Right cardiac atrium (tissue), 5 donors: ENCODE results near the gene RASGEF1C. TPM values are rescaled to one million over a fixed set of nuclear protein-coding genes. Genes with fewer than 3 reads are reported as not detected.

Experiments used
- ATAC-seq, 2 donors: fragments of 200-7000 bp; cut with Tn5 transposase; one replicate each; pipeline versions ENCODE4 v1.8.0 to v1.9.1; 2020; ENCODE audit warnings: moderate library complexity in 2 of 2, mild to moderate bottlenecking in 1 of 2
- DNase-seq, 3 donors: peaks; one replicate each; pipeline ENCODE4 v3.0.0-alpha.2; 2020
- H3K27ac ChIP-seq: one replicate; pipeline ENCODE4 v1.5.1; 2013; ENCODE audit warnings: mild to moderate bottlenecking, low read length, control low read depth, moderate library complexity
- H3K27me3 ChIP-seq: one replicate; pipeline ENCODE4 v1.6.1; 2013; ENCODE audit not compliant: control insufficient read depth, insufficient read depth
- H3K4me1 ChIP-seq: one replicate; pipeline ENCODE4 v1.6.1; 2013; ENCODE audit warnings: low read length; ENCODE audit not compliant: control insufficient read depth, insufficient read depth
- H3K4me3 ChIP-seq: one replicate; pipeline ENCODE4 v1.5.1; 2013; ENCODE audit warnings: low read length, control low read depth
- H3K9me3 ChIP-seq: one replicate; pipeline ENCODE4 v1.6.1; 2013; ENCODE audit warnings: low read length; ENCODE audit not compliant: control insufficient read depth
- WGBS: extraction: QIAGEN DNeasy Blood & Tissue Kit; methylation state at CpG from one replicate; pipeline ENCODE4 v1.1.7; 2013; 5-methylcytosine and 5-hydroxymethylcytosine counted together
- intact Hi-C, 4 donors: fragments of 100-400 bp; cut with DNase I; formaldehyde crosslinking; loops; one replicate each; pipeline versions ENCODE4 v1.11.0 to v1.14.0; 2022 to 2023
- polyA plus RNA-seq: library from polyadenylated mRNA; stranded (reverse); fragments of 200-250 nt; gene quantifications from one replicate; pipeline ENCODE4 v1.2.3, GENCODE V29; 2013
- total RNA-seq, 4 donors: library from RNA; stranded (reverse); fragmentation: NEBNext Ultra II Directional; extraction: Animal tissue kit (Norgen Biotek cat#: 25700); gene quantifications; one replicate each; pipeline ENCODE4 v1.2.1, GENCODE V29; 2021
- donor health status: healthy with polysubstance abuse.
- donor health status: DM: no; HTN: yes; CAD: no.
- donor health status: DM: no; HTN: no; CAD: no.
- donor health status: DM: no; HTN: yes; CAD: no; lungs with severe emphysema.
- donor health status: DM: yes; HTN: yes; CAD: no.

The RASGEF1C gene
- total and polyA plus RNA-seq, 5 donors = 0.39 to 0.82 (median 0.54) TPM

DNA sequence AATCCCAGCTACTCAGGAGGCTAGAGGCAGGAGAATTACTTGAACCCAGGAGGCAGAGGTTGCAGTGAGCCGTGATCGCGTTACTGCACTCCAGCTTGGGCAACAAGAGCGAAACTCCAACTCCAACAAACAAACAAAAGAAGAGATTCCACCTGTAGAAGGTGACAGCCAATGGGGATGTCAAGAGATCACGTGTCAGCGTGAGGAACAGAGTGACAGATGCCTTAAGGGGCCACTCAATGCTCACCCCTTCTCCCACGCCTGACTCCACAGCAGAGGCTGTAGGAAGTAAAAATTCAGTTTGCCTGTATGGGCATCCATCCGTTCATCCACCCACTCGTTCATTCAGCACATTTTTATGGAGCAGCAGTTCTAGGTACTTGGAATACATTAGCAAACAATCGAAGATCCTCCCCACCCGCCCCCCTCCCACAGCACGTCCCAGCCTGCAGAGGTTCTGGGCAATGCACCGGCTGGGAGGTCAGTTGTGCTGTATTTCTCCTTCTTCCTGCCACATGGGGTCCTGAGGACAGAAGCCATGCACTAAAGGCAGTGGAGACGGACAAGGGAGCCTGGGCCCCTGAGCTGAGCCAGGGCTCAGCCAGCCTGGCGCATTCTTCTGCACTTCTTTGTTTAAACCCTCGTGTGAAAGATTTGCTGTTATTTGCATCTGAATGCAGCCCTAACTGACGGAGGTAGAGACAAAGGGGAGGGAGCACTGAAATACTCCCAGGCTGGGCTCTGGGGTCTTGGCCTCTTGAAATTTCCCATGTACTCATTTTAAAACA, 126.2 kb downstream of the RASGEF1C start:
- Histone ChIP-seq H3K27me3 (no peaks in the 10 kb centered on the region), H3K9me3 (no peaks in the 10 kb centered on the region), H3K4me1 (no peaks in the 10 kb centered on the region), H3K27ac (no peak overlapping the region), H3K4me3 (no peak overlapping the region)
- DNase-seq (no peak), ATAC-seq (no peak)
- intact Hi-C loops = loop anchor here in 1 of 4 donors (10.0 kb wide), 1 partner anchor 98 kb away; no protein-coding TSS in a partner anchor
- 68% methylated on average over 17 of the region's 17 CpGs for WGBS

DNA sequence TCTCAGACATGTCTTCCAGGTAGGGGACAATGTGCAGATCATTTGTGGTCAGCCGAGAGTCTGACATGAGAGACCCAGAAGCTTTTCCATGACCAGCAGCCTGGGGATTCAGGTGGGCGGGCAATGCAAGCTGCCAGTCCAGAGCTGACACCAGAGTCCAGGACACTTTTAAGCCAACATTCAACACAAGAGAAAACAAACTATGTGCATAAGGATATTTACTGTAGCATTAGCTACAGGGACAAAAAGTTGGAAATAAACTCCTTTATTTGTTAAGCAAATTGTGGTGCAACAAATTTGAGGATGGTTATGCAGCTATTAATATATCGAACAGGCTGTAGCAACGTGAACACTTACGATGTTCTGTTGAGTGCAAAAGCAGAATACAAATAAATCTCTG, 127.5 kb downstream of the RASGEF1C start:
- Histone ChIP-seq H3K27ac (no peak overlapping the region), H3K27me3 (no peaks in the 10 kb centered on the region), H3K4me1 (no peaks in the 10 kb centered on the region), H3K9me3 (no peaks in the 10 kb centered on the region), H3K4me3 (no peak overlapping the region)
- ATAC-seq = no peak
- intact Hi-C loops = loop anchor here in 1 of 4 donors (10.0 kb wide), 1 partner anchor 97 kb away; no protein-coding TSS in a partner anchor
- 88% methylated on average over 5 of the region's 5 CpGs for WGBS
- DNase-seq = no peak

DNA sequence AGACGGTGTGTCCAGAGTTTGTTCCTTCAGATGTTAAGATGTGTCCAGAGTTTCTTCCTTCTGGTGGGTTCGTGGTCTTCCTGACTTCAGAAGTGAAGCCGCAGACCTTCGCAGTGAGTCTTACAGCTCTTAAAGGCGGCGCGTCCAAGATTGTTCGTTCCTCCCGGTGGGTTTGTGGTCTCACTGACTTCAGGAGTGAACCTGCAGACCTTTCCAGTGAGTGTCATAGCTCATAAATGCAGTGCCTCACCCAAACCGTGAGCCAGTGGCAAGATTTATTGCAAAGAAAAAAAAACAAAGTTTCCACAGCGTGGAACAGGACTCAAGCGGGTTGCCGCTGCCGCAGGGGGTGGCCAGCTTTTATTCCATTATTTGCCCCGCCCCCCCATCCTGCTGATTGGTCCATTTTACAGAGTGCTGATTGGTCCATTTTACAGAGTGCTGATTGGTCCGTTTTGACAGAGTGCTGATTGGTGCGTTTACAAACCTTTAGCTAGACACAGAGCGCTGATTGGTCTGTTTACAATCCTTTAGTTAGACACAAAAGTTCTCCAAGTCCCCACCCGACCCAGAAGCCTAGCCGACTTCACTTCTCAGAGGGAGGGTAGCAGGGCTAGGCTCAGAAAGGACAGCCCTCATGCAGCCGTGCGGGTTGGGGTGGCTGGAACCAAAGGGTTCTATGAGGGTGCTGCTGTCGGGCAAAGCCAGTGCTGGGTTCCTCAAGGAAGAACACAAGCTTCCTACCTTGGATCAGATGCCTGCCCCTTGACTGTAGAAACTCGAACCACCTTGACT, 128.3 kb downstream of the RASGEF1C start:
- Histone ChIP-seq H3K4me3 (no peak overlapping the region), H3K4me1 (no peaks in the 10 kb centered on the region), H3K27me3 (no peaks in the 10 kb centered on the region), H3K9me3 (no peaks in the 10 kb centered on the region), H3K27ac (no peak overlapping the region)
- intact Hi-C loops = loop anchor here in 1 of 4 donors (10.0 kb wide), 1 partner anchor 96 kb away; no protein-coding TSS in a partner anchor
- ATAC-seq (no peak), DNase-seq (no peak)
- WGBS = 85% methylated on average over 24 of the region's 24 CpGs

DNA sequence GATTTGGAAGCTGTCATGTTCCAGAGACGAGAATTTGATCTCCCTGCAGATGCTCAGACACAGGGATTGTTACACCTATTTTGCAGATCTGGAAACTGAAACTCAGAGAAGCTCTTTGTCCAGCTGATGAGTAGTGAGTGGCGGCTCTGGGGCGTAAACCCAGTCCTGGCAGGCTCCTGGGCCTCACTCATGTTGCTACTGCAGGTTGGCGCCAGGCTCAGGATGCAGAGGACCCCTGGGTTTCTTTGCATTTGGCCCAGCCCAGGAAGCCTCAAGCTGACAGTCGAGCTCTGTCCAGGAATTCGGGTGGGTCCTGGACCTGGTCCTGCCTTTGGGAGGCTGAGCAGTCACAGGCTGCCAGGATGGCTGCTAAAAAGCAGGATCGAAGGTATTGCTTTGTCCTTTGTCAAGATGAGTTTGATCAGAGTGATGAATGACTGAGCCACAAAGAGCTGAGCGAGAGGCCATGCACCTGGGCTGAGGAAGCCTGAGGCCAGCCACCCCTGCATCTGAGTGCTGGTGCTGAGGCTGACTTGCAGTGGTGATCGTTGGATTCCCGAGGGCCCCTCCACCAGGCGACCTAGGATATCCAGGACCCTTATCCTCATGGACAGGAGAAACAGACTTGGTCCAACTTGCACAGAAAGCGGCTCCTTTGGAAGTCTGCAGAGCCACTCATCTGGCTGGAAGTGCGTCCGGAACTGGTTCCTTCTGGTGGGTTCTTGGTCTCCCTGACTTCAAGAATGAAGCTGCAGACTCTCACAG, 129.1 kb downstream of the RASGEF1C start:
- 74% methylated on average over 14 of the region's 14 CpGs for WGBS

DNA sequence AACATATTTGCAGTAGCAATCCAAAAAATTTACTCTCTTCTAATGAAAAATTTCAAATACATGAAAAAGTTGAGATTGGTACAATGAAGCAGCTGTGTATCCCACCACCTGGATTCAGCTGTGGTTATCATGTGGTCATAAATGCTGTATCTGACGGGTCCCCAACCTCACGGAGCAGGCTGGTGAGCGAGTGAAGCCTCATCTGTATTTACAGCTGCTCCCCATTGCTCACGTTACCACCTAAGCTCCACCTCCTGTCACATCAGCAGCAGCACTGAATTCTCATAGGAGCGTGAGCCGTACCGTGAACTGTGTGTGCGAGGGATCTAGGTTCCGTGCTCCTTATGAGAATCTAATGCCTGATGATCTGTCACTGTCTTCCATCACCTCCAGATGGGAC, 130.7 kb downstream of the RASGEF1C start:
- intact Hi-C loops = loop anchor here in 1 of 4 donors (10.0 kb wide), 1 partner anchor 94 kb away; no protein-coding TSS in a partner anchor
- WGBS = 81% methylated on average over 9 of the region's 9 CpGs
- Histone ChIP-seq H3K4me1 (no peaks in the 10 kb centered on the region), H3K4me3 (no peak overlapping the region), H3K9me3 (no peaks in the 10 kb centered on the region), H3K27ac (no peak overlapping the region), H3K27me3 (no peaks in the 10 kb centered on the region)
- DNase-seq = no peak
- ATAC-seq = no peak

More for the DNA sequence above, 129.1 kb downstream of the RASGEF1C start:
- no peak for DNase-seq
- intact Hi-C loops = loop anchor here in 2 of 4 donors (10.0 kb wide), 1 partner anchor 95 kb away; no protein-coding TSS in a partner anchor
- Histone ChIP-seq H3K4me1 (no peaks in the 10 kb centered on the region), H3K9me3 (no peaks in the 10 kb centered on the region), H3K4me3 (no peak overlapping the region), H3K27ac (no peak overlapping the region), H3K27me3 (no peaks in the 10 kb centered on the region)
- no peak for ATAC-seq

DNA sequence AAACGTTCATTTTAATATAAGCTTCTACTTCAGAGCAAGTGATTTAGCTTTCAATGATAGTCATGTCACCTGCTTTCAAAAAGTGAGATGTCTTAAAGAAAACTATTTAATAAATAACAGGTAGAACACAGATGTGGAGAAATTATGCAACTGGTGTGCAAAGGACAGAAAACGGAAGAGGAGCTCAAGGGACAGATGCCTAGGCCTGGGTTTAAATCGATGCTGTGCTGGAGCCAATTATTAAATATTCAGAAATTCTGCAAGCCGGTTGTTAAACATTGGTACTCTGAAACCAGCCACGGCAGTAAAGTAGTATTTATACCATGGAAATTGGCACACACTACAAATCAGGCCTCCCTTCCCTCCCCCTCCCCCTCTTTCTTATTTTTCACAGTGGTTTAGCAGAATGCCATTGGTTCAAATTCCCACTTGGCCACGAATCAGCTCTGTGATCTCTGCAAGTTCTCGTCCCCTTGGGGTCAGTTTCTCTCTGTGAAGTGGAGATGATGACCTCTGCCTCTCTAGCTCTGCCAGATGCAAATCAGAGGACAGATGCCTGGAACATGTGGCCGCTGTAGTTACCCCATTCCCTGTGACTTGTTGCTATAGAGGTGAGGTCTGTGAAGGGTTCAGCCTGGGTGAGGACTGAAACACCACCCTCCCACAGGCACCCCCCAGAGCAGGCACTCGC, 131.3 kb downstream of the RASGEF1C start:
- H3K27ac ChIP-seq = no peak overlapping the region
- WGBS = 83% methylated on average over 9 of the region's 9 CpGs
- ATAC-seq (no peak), DNase-seq (no peak)
- H3K4me1 ChIP-seq = no peaks in the 10 kb centered on the region
- no peak overlapping the region for H3K4me3 ChIP-seq
- intact Hi-C loops = loop anchor here in 1 of 4 donors (10.0 kb wide), 1 partner anchor 93 kb away; no protein-coding TSS in a partner anchor
- no peaks in the 10 kb centered on the region for H3K27me3 ChIP-seq
- no peaks in the 10 kb centered on the region for H3K9me3 ChIP-seq

DNA sequence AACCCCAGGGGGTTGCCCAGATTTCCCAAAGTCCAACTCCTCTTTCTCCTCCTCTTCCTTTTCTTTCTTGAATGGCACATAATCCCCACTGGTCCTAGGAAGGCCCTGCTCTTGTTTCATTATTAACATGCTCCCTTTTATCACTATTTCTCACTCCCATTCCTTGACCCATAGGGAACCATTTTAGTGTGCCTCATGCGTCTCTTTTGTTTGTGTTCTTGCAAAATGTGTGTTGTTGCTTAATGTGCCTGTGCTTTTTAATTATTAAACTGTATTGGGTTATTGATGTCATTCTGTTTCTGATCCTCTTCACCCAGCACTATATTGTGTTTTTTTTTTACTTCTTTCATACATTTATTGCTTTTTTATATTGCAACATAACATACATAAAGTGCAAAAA, 133.3 kb downstream of the RASGEF1C start:
- intact Hi-C loops = loop anchor here in 1 of 4 donors (10.0 kb wide), 1 partner anchor 91 kb away; no protein-coding TSS in a partner anchor
- ATAC-seq (no peak), DNase-seq (no peak)
- 76% methylated on average over 1 of the region's 1 CpG for WGBS
- no peaks in the 10 kb centered on the region for H3K4me1 ChIP-seq
- no peaks in the 10 kb centered on the region for H3K27me3 ChIP-seq
- no peaks in the 10 kb centered on the region for H3K9me3 ChIP-seq
- H3K4me3 ChIP-seq = no peak overlapping the region
- no peak overlapping the region for H3K27ac ChIP-seq

DNA sequence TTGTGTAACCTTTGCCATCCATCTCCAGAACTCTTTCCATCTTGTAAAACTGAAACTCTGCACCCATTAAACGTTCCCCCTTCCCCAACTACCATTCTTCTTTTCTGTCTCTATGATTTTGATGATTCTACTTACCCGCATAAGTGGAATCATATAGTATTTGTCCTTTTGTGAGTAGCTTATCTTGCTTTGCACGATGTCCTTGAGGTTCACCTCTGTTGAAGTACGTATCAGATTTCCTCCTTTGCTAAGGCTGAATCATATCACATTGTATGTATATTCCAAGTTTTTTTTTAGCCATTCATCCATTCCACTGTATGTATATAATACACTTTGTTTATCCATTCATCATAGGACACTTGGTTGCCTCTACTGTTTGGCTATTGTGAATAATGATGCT, 134.5 kb downstream of the RASGEF1C start:
- whole genome bisulfite sequencing = 78% methylated on average over 4 of the region's 4 CpGs
- ATAC-seq (no peak), DNase-seq (no peak)
- H3K27ac ChIP-seq = no peak overlapping the region
- no peak overlapping the region for H3K4me3 ChIP-seq
- intact Hi-C loops = loop anchor here in 1 of 4 donors (10.0 kb wide), 1 partner anchor 90 kb away; no protein-coding TSS in a partner anchor
- peaks cover 5% of the 10 kb centered on the region for H3K4me1 ChIP-seq
- H3K9me3 ChIP-seq = no peaks in the 10 kb centered on the region
- no peaks in the 10 kb centered on the region for H3K27me3 ChIP-seq

DNA sequence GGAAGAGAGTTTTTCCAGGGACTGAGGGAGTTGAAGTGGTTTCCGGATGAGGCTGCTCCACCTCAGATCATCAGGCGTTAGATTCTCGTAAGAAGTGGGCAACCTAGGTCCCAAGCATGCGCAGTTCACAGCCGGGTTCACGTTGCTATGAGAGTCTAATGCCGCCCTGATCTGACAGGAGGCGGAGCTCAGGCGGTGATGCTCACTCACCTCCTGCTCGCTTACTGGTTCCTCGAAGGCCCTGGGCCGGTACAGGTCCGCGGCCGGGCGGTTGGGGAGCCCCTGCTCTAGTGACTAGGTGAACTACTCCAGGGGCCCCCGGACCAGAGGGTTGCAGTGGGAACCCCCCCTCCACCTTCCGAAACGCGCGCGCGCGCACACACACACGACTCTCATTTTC, 136.5 kb downstream of the RASGEF1C start:
- no peak for ATAC-seq
- Histone ChIP-seq H3K27me3 (no peaks in the 10 kb centered on the region), H3K4me1 (peaks cover 5% of the 10 kb centered on the region), H3K9me3 (no peaks in the 10 kb centered on the region), H3K4me3 (no peak overlapping the region), H3K27ac (no peak overlapping the region)
- WGBS = 79% methylated on average over 25 of the region's 25 CpGs
- DNase-seq = peak; percentile 28 to 69 (median 65)
- intact Hi-C loops = loop anchor here in 1 of 4 donors (10.0 kb wide), 1 partner anchor 88 kb away; no protein-coding TSS in a partner anchor

DNA sequence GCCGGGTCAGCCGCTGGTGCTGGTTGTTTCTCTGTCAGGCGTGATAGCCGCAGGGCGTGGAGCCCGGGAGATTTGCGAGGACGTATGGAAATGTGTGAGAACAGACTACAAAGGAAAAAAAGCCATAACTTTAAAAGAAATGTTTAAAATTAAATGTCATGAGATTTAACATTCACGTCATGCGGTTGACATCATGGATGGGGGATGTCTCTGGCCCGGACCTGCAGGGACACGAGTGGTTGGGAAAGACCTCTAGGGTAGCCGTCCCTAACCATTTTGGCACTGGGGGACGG, 136.8 kb downstream of the RASGEF1C start:
- no peak for ATAC-seq
- peaks cover 5% of the 10 kb centered on the region for H3K4me1 ChIP-seq
- no peak overlapping the region for H3K4me3 ChIP-seq
- no peak overlapping the region for H3K27ac ChIP-seq
- 14% methylated on average over 14 of the region's 14 CpGs for WGBS
- H3K9me3 ChIP-seq = no peaks in the 10 kb centered on the region
- H3K27me3 ChIP-seq = no peaks in the 10 kb centered on the region
- intact Hi-C loops = loop anchor here in 1 of 4 donors (10.0 kb wide), 1 partner anchor 87 kb away; no protein-coding TSS in a partner anchor
- DNase-seq = no peak
